ENCODE data around the gene UBE2I.
A peak's percentile ranks its signal among the peaks of the same experiment; 100 is the strongest.
"Not testable (repeated sequence)": the region's sequence is repeated elsewhere in the genome, so short reads cannot be mapped to it uniquely, and the experiment has no call there.

The UBE2I gene

GRCh38 chr16:1277617-1278282, 31.7 kb upstream of the UBE2I start:
- DNase-seq = no peak

- DNase-seq = no peak
Measured at GRCh38 chr16:1278477-1278876, 31.0 kb upstream of the UBE2I start.

DNA sequence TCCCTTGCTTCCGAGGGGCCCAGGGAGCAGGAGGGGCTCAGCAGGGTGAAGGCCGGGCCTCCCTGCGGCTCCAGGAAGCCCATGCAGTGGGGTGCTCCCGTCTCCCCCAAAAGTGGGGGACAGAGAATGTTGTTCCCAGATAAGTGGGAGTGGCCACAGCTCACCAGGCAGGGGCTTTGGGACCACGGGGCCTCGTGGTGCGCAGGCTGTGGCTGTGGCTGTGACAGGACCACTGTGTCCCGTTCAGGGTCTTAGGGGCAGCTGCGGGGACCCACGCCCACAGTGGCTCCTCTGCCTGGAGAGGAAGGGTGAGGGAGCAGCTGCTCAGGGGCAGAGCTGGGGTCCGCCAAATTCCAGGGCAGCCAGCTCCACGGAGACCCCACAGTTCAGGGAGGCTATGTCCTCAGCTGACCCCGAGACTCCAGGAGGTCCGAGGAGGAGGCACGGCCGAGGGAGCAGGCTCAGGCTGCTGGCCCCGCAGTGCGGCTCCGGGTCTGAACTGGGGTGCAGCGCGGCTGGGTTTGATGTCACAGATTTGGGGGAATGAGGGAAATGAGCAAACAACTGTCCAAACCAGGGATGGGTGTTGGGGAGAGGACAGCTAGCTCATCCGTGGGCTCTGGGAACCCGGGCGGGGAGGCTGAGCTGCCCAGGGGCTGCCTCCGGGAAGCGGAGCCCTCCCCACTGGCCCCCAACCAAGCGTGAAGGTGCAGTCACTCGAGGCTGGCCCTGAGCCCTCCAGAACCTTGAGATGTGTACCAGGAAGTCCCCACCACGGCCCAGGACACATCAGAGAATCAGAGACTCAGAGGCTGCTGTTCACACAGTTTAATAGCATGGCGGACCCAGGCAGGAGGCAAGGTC, 30.1 kb upstream of the UBE2I start:
- DNase-seq = no peak

DNA sequence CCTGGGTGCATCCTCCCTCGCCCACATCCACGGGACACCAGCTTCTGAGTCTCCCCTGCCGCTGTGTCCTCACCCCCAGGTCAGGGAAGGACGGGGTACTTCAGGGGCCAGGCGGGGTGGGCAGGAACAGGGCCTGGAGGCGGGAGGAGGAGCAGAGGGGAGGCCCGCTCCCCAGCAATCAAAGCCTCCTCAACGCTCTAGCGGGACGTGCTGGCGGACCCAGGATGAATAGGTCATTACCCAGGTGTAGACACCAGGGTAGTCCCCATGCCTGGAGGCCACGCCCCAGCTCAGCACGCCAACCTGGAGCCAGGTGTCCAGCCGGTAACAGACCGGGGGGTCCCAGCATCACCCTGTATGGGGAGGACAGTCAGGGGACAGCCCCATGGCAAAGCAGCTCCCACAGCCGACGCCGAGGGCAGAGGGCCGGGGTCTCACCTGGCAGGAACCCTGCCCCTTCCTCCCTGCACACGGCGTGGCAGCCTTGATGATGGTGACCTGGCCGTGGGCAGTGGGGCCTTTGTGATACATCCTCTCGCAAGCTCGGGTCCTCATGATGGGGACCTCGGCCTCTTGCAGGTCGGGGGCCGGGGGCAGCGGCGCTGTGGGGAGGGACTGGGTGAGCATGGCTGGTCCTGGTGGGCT, 29.4 kb upstream of the UBE2I start:
- no peak for DNase-seq

GRCh38 chr16:1280783-1281182, 28.7 kb upstream of the UBE2I start:
- DNase-seq = no peak

DNA sequence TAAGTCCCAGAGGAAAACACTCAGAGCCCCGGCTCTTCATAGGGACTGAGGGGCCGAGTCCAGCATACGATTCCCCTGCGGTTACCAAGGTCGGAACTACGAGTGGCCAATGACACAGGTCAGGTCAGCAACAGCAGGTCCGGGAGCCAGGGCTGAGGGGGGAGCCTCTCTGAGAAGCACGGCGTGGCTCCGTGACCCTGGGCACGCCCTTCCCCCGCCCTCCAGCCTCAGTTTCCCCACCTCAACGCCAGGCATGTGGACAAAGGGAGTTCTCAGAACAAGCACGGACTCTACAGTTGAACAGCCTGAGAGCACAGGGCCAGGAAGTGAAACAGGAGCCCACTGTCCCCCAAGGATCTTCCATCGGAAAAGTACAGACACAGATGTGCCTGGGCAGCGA, 27.9 kb upstream of the UBE2I start:
- DNase-seq = no peak

DNA sequence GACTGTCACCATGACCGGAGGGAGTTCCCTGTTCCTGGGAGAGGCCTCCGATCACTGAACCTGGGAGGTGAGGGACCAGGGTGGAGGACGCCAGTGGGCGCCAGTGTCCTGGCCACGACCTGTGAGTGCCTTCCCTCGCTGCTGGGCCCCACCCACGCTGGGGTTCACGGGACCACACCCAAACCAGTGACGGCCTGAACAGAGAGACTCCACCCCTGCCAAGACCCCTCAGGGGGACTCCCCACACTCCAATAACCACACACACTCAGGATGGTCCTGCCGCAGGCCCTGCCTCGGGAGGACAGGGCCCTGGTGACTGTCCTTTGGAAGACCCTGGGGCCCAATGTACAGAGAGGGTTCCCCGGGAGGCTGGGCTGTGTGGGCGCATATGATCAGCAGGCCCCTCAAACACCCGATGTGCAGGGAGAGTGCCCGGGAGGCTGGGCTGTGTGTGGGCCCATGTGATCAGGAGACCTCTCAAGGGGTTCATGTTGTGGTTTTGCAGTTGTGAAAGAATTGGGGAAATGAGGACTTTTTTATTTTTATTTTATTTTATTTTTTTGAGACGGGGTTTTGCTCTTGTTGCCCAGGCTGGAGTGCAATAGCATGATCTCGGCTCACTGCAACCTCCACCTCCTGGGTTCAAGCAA, 27.0 kb upstream of the UBE2I start:
- no peak for DNase-seq

DNA sequence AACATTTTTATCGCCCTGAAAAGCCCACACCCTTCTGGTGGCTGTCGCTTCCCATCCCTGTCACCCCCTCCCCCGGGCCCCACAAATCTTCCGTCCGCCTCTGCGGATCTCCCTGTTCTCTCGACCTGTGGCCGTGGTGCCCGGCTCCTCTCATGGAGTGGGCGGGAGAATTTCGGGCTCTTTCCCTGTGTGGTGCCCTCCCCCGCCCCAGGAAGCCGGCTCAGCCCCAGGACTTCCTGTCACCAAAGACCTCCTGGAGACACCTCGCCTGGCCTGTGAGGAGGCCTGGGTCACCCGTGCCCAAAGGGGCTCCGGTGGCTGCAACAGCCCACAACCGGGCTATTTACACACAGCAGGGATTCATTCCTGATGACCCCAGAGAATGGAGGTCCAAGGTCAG, 26.1 kb upstream of the UBE2I start:
- DNase-seq = no peak

- DNase-seq = no peak
Measured at GRCh38 chr16:1283996-1284616, 25.3 kb upstream of the UBE2I start.

DNA sequence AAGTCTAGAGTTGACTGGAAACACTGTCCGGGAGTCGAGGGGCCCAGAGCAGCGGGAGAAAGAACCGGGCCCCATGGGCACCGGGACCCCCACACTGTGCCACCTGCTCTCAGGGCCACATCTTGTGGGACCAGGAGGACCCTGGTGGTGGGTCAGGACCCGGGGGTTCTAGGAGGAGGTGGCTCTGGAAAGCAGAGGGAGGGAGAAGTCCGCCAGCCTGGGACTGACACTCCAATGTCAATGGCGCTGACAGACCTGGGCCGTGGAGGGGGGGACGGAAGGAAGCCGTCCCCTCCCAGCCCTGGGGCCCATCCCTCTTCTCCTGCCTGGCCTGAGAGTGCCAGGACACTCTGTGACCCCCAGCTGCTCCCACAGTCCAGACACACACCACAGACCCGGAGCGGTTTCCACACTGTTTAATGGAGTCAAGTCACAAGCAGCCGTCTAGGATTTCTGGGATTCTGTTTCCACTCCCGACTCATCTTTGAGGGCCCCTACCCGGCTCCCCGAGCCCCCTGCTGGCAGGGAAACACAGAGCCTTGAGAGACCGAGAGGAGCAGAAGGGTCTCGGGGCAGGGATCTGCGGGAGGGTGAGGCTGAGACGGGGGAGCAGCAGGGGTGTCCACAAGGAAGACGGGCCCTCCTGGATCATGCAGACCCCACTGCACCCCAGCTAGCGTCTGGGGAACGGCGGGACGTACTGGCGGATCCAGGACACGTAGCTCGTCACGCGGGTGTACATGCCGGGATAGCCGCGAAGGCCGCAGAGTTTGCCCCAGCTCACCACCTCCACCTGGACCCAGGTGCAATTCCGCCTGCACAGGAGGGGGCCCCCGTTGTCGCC, 23.5 kb upstream of the UBE2I start:
- DNase-seq = no peak

GRCh38 chr16:1286513-1287094, 22.8 kb upstream of the UBE2I start:
- DNase-seq = no peak

GRCh38 chr16:1287982-1288670, 21.3 kb upstream of the UBE2I start:
- DNase-seq = no peak

DNA sequence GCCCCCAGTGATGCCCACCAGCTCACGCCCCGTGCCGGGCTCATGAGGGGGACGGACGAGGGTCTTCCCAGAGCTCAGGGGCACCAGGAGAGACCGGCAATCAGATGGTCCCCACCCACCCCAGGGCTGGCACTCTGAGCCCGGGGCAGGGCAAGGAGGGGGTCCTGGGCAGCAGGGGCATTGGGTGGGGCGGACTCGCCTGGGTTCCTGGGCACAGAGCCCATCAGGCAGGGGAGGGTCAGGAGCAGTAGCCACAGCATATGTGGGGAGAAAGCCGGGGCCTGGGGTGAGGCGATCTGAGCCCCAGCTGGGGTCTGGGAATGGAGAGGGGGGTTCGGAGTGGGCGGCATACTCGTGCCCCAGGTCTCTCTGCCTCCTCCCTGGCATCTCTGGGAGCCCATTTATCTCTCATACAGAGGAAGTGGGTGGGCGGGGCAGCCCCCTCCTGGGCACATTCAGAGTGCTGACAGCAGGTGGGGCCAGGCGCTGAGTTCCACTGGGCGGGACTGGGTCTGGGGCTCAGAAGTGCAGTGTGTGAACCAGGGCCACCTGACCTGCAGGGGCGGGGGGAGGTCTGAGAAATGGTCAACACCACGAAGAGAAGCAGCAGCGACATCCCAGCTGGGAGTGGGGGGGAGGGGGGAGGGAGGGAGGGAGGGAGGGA, 20.5 kb upstream of the UBE2I start:
- DNase-seq = peak; percentile 39

GRCh38 chr16:1289477-1289866, 20.0 kb upstream of the UBE2I start:
- no peak for DNase-seq

DNA sequence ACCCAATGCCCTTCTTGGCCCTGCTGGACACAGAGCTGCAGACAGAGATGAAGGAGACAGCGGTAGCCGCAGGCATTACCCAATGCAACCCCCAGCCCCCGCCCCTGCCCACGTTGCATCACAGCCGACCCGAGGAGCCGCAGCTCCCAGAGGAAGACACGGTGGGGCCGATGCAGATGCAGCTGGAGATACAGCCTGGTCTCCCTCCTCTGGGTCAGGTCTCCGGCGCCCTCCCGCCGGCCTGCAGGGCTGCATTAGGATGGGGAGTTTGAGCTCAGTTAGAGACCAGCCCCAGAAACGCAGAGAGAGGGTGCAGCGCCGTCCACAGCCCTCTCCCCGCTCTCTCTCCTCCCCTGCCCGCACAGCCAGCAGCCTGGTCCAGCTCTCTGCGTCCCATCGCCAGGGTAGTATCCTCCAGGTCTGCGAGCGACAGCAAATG, 19.4 kb upstream of the UBE2I start:
- no peak for DNase-seq

- no peak for DNase-seq
Measured at GRCh38 chr16:1290860-1291575, 18.4 kb upstream of the UBE2I start.

DNA sequence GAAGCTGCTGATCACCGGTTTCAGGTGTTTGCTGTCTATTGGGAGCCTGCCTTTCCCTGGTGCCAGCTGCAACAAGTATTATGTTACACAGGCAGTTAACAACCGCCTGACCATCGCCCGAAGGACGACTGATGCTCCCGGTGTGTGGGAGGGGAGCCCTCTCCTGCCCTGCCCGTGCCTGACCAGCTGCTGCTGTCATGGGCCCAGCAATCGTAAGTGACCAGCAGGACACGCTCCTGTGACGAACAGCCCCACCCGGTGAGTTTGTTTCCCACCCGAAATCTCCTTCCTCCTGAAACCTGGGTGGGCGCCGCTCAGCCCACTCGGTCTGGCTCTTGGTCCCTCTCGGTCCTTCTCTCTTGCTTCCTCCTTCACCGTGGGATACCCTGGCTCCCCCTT, 17.9 kb upstream of the UBE2I start:
- no peak for DNase-seq

DNA sequence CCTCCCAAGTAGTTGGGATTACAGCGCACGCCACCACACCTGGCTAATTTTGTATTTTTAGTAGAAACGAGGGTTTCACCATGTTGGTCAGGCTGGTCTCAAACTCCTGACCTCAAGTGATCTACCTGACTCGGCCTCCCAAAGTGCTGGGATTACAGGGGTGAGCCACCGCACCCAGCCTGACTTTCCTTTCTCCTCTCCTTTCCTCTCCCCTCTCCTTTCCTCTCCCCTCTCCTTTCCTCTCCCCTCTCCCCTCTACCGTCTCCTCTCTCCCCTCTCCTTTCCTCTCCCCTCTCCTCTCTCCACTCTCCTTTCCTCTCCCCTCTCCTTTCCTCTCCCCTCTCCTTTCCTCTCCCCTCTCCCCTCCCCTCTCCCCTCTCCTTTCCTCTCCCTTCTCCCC, 17.2 kb upstream of the UBE2I start:
- DNase-seq = not testable (repeated sequence)

DNA sequence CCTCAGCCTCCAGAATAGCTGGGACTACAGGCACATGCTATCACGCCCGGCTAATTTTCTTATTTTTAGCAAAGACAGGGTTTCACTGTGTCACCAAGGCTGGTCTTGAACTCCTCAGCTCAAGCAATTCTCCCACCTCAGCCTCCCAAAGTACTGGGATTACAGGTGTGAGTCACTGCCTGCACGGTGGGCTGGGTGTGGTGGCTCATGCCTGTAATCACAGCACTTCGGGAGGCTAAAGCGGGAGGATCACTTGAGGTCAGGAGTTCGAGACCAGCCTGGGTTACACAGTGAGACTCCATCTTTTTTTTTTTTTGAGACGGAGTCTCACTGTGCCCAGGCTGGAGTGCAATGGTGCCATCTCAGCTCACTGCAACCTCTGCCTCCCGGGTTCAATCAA, 16.6 kb upstream of the UBE2I start:
- DNase-seq = not testable (repeated sequence)
